CD4-positive, alpha-beta T cell treated with Interleukin-6 for 4 hours (primary cell): ENCODE results near the gene SNX1.
"Not testable (repeated sequence)": the region's sequence is repeated elsewhere in the genome, so short reads cannot be mapped to it uniquely, and the experiment has no call there.

Source experiments
- DNase-seq: peaks from one replicate; pipeline ENCODE4 v3.0.0-alpha.2; 2020; ENCODE audit warnings: mixed read lengths

Gene SNX1

GRCh38 chr15:64095795-64096667 lies at the start of gene SNX1:
SNX1 (plus strand) TSS chr15:64095982; CDS start chr15:64096014, 32 bp downstream.
- peak; percentile 96 for DNase-seq

- peak; percentile 79 for DNase-seq
These were observed 49.2 kb upstream of the SNX1 start, which contains the start of gene DAPK2 for GRCh38 chr15:64046421-64047153. DAPK2 (minus strand) TSS chr15:64046485; CDS start chr15:64040261, 6,224 bp downstream.

- DNase-seq: no peak
These were observed 46.9 kb upstream of the SNX1 start for GRCh38 chr15:64048781-64049460.

- DNase-seq: no peak
These were observed 45.3 kb upstream of the SNX1 start for GRCh38 chr15:64050281-64051092.

GRCh38 chr15:64051093-64051402 lies 44.7 kb upstream of the SNX1 start:
- no peak for DNase-seq

GRCh38 chr15:64051407-64052259 lies 44.1 kb upstream of the SNX1 start:
- no peak for DNase-seq

- no peak for DNase-seq
These were observed 42.8 kb upstream of the SNX1 start for GRCh38 chr15:64052925-64053491.

GRCh38 chr15:64053674-64054073 lies 42.1 kb upstream of the SNX1 start:
- not testable (repeated sequence) for DNase-seq

- no peak for DNase-seq
These were observed 37.5 kb upstream of the SNX1 start for GRCh38 chr15:64058279-64058678.

- DNase-seq: not testable (repeated sequence)
These were observed 36.7 kb upstream of the SNX1 start for GRCh38 chr15:64059104-64059503.

GRCh38 chr15:64060716-64061115 lies 35.1 kb upstream of the SNX1 start:
- DNase-seq: no peak

GRCh38 chr15:64066451-64066850 lies 29.3 kb upstream of the SNX1 start:
- no peak for DNase-seq

GRCh38 chr15:64067564-64068030 lies 28.2 kb upstream of the SNX1 start:
- peak; percentile 73 for DNase-seq

GRCh38 chr15:64068133-64068532 lies 27.6 kb upstream of the SNX1 start:
- no peak for DNase-seq

- no peak for DNase-seq
These were observed 25.7 kb upstream of the SNX1 start for GRCh38 chr15:64070106-64070505.

- no peak for DNase-seq
These were observed 24.6 kb upstream of the SNX1 start for GRCh38 chr15:64070965-64071851.

GRCh38 chr15:64071931-64072765 lies 23.6 kb upstream of the SNX1 start:
- DNase-seq: no peak

GRCh38 chr15:64072812-64073211 lies 23.0 kb upstream of the SNX1 start:
- no peak for DNase-seq

GRCh38 chr15:64073496-64073895 lies 22.3 kb upstream of the SNX1 start:
- DNase-seq: not testable (repeated sequence)
